ENCODE measurements around the gene PRSS16.

DNA sequence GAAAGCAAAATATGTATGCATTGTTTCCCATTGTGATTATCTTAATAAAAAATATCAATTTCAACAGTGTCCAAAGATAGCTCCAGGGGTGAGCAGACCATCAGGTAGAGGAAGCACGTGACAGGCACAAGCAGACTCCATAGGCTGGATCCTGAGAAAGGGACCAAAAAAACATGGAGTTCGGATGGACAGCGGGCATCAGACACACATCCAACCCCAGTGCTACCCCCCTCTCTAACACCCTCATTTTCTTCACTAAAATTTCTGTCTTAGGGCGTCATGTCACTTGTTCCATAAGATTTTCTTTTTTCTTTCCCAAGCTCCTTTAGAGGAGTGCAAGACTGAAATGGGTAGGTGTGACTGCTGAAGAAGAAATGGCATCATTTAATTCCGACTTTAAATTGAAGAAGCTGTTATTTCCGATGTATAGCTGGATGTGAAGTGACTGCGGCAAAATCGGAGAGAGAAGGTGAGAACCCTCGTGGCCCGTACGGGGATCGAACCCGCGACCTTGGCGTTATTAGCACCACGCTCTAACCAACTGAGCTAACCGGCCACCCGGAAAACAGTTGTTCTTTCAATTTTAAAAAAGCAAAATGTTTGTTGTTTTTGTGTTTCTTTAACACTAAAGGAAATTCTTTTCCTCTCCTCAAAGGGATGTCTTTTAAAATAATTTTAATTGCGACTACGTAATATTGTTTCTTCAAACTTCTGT, 10.3 kb upstream of the PRSS16 start:
- TF ChIP-seq POLR2A (IDR thresholded peaks at IDR 0.05): no peak
- TF ChIP-seq, protein P1, sequence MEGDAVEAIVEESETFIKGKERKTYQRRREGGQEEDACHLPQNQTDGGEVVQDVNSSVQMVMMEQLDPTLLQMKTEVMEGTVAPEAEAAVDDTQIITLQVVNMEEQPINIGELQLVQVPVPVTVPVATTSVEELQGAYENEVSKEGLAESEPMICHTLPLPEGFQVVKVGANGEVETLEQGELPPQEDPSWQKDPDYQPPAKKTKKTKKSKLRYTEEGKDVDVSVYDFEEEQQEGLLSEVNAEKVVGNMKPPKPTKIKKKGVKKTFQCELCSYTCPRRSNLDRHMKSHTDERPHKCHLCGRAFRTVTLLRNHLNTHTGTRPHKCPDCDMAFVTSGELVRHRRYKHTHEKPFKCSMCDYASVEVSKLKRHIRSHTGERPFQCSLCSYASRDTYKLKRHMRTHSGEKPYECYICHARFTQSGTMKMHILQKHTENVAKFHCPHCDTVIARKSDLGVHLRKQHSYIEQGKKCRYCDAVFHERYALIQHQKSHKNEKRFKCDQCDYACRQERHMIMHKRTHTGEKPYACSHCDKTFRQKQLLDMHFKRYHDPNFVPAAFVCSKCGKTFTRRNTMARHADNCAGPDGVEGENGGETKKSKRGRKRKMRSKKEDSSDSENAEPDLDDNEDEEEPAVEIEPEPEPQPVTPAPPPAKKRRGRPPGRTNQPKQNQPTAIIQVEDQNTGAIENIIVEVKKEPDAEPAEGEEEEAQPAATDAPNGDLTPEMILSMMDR (IDR thresholded peaks at IDR 0.05): no peak

Measured in thyroid gland (tissue), 4 donors.